Gastrocnemius medialis (tissue), 4 donors: ENCODE data around the gene POLR3E. TPM values are rescaled to one million over a fixed set of nuclear protein-coding genes. Genes with fewer than 3 reads are reported as not detected.
A peak's percentile ranks its signal among the peaks of the same experiment; 100 is the strongest.

Experiments used
- ATAC-seq, 2 donors: fragments of 150-250 bp; one replicate each; pipeline ENCODE4 v1.9.1; 2016
- DNase-seq, 2 donors: peaks; one replicate each; pipeline ENCODE4 v3.0.0-alpha.2; 2019
- H3K27ac ChIP-seq, 4 donors: fragments of 200-600 bp; sonication (generic); 1 replicate in 1 of 4; 2 replicates in 3 of 4; pipeline ENCODE4 v1.5.1; 2016 to 2018; ENCODE audit warnings: mild to moderate bottlenecking in 2 of 4, moderate library complexity in 1 of 4
- H3K27me3 ChIP-seq, 3 donors: fragments of 200-600 bp; sonication (generic) in 2 of 3; 1 replicate in 1 of 3; 2 replicates in 2 of 3; pipeline versions ENCODE4 v1.5.1 to v1.6.0; 2016 to 2019; ENCODE audit warnings: mild to moderate bottlenecking in 1 of 3, moderate library complexity in 1 of 3
- H3K36me3 ChIP-seq, 2 donors: fragments of 200-600 bp; sonication (generic) in 1 of 2; one replicate each; pipeline ENCODE4 v1.5.1; 2017 to 2018
- H3K4me1 ChIP-seq, 2 donors: fragments of 200-600 bp; sonication (generic) in 1 of 2; one replicate each; pipeline ENCODE4 v1.5.1; 2016 to 2017; ENCODE audit warnings: mild to moderate bottlenecking in 2 of 2
- H3K4me3 ChIP-seq, 4 donors: fragments of 200-600 bp; sonication (generic) in 3 of 4; 1 replicate in 1 of 4; 2 replicates in 3 of 4; pipeline ENCODE4 v1.5.1; 2016 to 2019; ENCODE audit warnings: mild to moderate bottlenecking in 2 of 4
- H3K9me3 ChIP-seq, 3 donors: fragments of 200-600 bp; sonication (generic) in 2 of 3; 1 replicate in 1 of 3; 2 replicates in 2 of 3; pipeline ENCODE4 v1.5.1; 2016 to 2019
- CTCF ChIP-seq, 5 experiments: fragments of 450-650 bp in 3 of 5; fragments of 200-600 bp in 2 of 5; sonication (generic) in 2 of 5; IDR thresholded peaks in 4 of 5; conservative IDR thresholded peaks in 1 of 5; 1 replicate in 4 of 5; 2 replicates in 1 of 5; pipeline ENCODE4 v1.5.1; 2016 to 2019; ENCODE audit warnings: antibody characterized with exemption in 5 of 5, mild to moderate bottlenecking in 3 of 5, moderate library complexity in 3 of 5
- POLR2A ChIP-seq, 2 donors: fragments of 450-650 bp; IDR thresholded peaks; one replicate each; pipeline ENCODE4 v1.6.1; 2017; ENCODE audit warnings: antibody characterized with exemption in 2 of 2, mild to moderate bottlenecking in 2 of 2, moderate library complexity in 2 of 2
- in situ Hi-C, 4 donors: fragments of 200-750 bp; cut with MboI; loops; one replicate each; pipeline versions ENCODE4 v1.15.0 to v1.8.0; 2017; ENCODE audit warnings: low sequenced_read_pairs in 4 of 4
- intact Hi-C: fragments of 100-400 bp; cut with DNase I; formaldehyde crosslinking; loops from one replicate; pipeline ENCODE4 v1.15.1; 2023; ENCODE audit warnings: low total_unique reads
- total RNA-seq, 4 donors: library from RNA; depleted of rRNA; stranded (reverse); fragments of >200 nt; gene quantifications; one replicate each; pipeline versions ENCODE4 v1.1.0 to v1.2.3, GENCODE V29; 2016

The POLR3E gene
- total RNA-seq, 4 donors from 2014 or later = 105 to 182 (median 116) TPM

- DNase-seq (no peak), ATAC-seq (no peak)
- intact Hi-C loops = loop anchor here (5.0 kb wide), 1 partner anchor 57 kb away; the partner anchor contains the start of gene CDR2
- in situ Hi-C loops = no loop called here
- Histone ChIP-seq H3K27me3 (no peaks in the 10 kb centered on the region), H3K36me3 (peaks cover 2 to 94% of the 10 kb centered on the region in 2 donors), H3K4me1 (peaks cover 0 to 10% of the 10 kb centered on the region in 2 donors), H3K4me3 (no peak overlapping the region), H3K9me3 (no peaks in the 10 kb centered on the region), H3K27ac (no peak overlapping the region)
- TF ChIP-seq CTCF (IDR thresholded peaks at IDR 0.05 in 4 of 5, conservative IDR thresholded peaks at IDR 0.05 in 1 of 5) = no peak
- TF ChIP-seq POLR2A (IDR thresholded peaks at IDR 0.05) = no peak
Observed at GRCh38 chr16:22314661-22315626, 17.7 kb downstream of the POLR3E start.

- no peak for ATAC-seq
- no peaks in the 10 kb centered on the region for H3K9me3 ChIP-seq
- H3K27ac ChIP-seq = no peak overlapping the region
- TF ChIP-seq POLR2A (IDR thresholded peaks at IDR 0.05) (no peak), CTCF (IDR thresholded peaks at IDR 0.05 in 4 of 5, conservative IDR thresholded peaks at IDR 0.05 in 1 of 5) (no peak)
- intact Hi-C loops (loop anchor here (5.0 kb wide), 1 partner anchor 56 kb away; the partner anchor contains the start of gene CDR2), in situ Hi-C loops (no loop called here)
- H3K36me3 ChIP-seq = peaks cover 0 to 90% of the 10 kb centered on the region in 2 donors
- peaks cover 0 to 10% of the 10 kb centered on the region in 2 donors for H3K4me1 ChIP-seq
- no peak for DNase-seq
- no peaks in the 10 kb centered on the region for H3K27me3 ChIP-seq
- H3K4me3 ChIP-seq = no peak overlapping the region
Observed at GRCh38 chr16:22315979-22316378, 18.8 kb downstream of the POLR3E start.

GRCh38 chr16:22316411-22316811 is 19.2 kb downstream of the POLR3E start:
- Histone ChIP-seq H3K4me3 (no peak overlapping the region), H3K9me3 (no peaks in the 10 kb centered on the region), H3K4me1 (peaks cover 1 to 11% of the 10 kb centered on the region in 2 donors), H3K27ac (no peak overlapping the region), H3K27me3 (no peaks in the 10 kb centered on the region), H3K36me3 (peaks cover 0 to 86% of the 10 kb centered on the region in 2 donors)
- intact Hi-C loops = loop anchor here (5.0 kb wide), 1 partner anchor 56 kb away; the partner anchor contains the start of gene CDR2
- no peak for ATAC-seq
- no peak for DNase-seq
- in situ Hi-C loops = no loop called here
- no peak for TF ChIP-seq CTCF (IDR thresholded peaks at IDR 0.05 in 4 of 5, conservative IDR thresholded peaks at IDR 0.05 in 1 of 5)
- no peak for TF ChIP-seq POLR2A (IDR thresholded peaks at IDR 0.05)

GRCh38 chr16:22317001-22317530 is 19.9 kb downstream of the POLR3E start:
- no peak for TF ChIP-seq POLR2A (IDR thresholded peaks at IDR 0.05)
- no peak for TF ChIP-seq CTCF (IDR thresholded peaks at IDR 0.05 in 4 of 5, conservative IDR thresholded peaks at IDR 0.05 in 1 of 5)
- in situ Hi-C loops (no loop called here), intact Hi-C loops (loop anchor here (5.0 kb wide), 1 partner anchor 55 kb away; the partner anchor contains the start of gene CDR2)
- no peak for ATAC-seq
- no peak for DNase-seq
- H3K9me3 ChIP-seq = no peaks in the 10 kb centered on the region
- H3K4me1 ChIP-seq = peaks cover 6 to 18% of the 10 kb centered on the region in 2 donors
- peak overlapping the region in 2 of 4 donors; percentile 55 to 77 for H3K27ac ChIP-seq
- H3K36me3 ChIP-seq = peaks cover 0 to 79% of the 10 kb centered on the region in 2 donors
- no peak overlapping the region for H3K4me3 ChIP-seq
- H3K27me3 ChIP-seq = no peaks in the 10 kb centered on the region
